DND-41 (cell line): Measurements from ENCODE around the gene ALPK3.

Source experiments
- EZH2 ChIP-seq: IDR thresholded peaks from 3 replicates; pipeline ENCODE4 v1.6.1; 2012; ENCODE audit warnings: borderline replicate concordance, low read depth, mild to moderate bottlenecking, moderate library complexity, low read length, inconsistent platforms; ENCODE audit not compliant: severe bottlenecking
- TF ChIP-seq, protein P1 (sequence below): IDR thresholded peaks from 2 replicates; pipeline ENCODE4 v1.5.1; 2012; ENCODE audit warnings: borderline replicate concordance, low read length, moderate library complexity, mild to moderate bottlenecking; ENCODE audit not compliant: poor library complexity, severe bottlenecking; ENCODE audit errors: extremely low read depth

DNA sequence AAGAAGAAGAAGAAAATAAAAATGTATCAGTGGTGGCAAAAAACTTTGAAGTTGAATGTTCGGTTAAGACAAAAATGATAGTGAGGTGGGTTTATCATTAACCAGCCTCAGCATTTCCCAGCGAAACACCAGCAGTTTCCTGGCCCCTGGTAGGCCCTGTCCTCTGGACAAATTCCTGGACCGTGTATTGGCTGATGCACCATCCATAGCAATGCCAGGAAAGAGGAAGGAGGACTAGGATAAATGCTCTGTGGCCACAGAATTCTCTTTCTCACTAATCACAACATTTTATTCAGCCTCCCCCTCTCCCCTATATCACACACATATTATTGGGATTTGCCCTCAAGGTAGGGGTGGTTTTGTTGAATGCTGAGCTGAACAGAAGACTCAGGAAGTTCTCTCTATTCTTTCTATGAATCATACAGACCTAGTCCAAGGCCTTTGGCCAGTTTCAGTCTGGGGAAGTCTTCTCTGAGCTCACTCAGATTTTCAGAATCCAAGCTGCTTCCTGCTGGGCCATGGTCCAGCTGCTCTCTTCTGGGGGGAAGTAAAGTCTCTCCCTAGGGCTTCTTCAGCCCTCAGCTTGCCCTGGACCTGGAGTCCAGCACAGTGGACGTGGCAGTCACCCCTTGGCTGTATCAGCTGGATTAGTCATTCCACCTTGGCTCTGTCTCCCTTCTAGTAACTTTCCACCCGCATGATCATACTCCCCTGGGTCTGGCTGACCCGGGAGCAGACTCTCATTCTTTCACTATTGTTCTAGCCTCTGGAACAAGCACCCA is 94.9 kb downstream of the ALPK3 start:
- TF ChIP-seq, protein P1, sequence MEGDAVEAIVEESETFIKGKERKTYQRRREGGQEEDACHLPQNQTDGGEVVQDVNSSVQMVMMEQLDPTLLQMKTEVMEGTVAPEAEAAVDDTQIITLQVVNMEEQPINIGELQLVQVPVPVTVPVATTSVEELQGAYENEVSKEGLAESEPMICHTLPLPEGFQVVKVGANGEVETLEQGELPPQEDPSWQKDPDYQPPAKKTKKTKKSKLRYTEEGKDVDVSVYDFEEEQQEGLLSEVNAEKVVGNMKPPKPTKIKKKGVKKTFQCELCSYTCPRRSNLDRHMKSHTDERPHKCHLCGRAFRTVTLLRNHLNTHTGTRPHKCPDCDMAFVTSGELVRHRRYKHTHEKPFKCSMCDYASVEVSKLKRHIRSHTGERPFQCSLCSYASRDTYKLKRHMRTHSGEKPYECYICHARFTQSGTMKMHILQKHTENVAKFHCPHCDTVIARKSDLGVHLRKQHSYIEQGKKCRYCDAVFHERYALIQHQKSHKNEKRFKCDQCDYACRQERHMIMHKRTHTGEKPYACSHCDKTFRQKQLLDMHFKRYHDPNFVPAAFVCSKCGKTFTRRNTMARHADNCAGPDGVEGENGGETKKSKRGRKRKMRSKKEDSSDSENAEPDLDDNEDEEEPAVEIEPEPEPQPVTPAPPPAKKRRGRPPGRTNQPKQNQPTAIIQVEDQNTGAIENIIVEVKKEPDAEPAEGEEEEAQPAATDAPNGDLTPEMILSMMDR: no peak
- no peak for TF ChIP-seq EZH2
